ENCODE measurements around the gene EMILIN1. TPM values are rescaled to one million over a fixed set of nuclear protein-coding genes. Genes with fewer than 3 reads are reported as not detected.

The EMILIN1 gene
- total and polyA plus RNA-seq, 2 experiments from 2014 or later = 3.2 to 15.4 TPM

- Mint-ChIP-seq H3K36me3 (ENCODE audit: low read depth) (no peaks in the 10 kb centered on the region), H3K27ac (no peak overlapping the region), H3K4me1 (peaks cover 32% of the 10 kb centered on the region), H3K4me3 (no peak overlapping the region; the same call in 2 of the 3 replicates), H3K27me3 (ENCODE audit: insufficient read depth, low read depth, poor library complexity) (peaks cover 22% of the 10 kb centered on the region), H3K9me3 (no peaks in the 10 kb centered on the region; the same call in 2 of the 3 replicates)
- DNase-seq (ENCODE audit: low spot score) (no peak), ATAC-seq (no peak)
- no peaks in the 10 kb centered on the region for H3K36me3 ChIP-seq (ENCODE audit: insufficient read depth)
- TF ChIP-seq ZNF331 (CRISPR knock-in tag; IDR thresholded peaks at IDR 0.05; ENCODE audit: low read depth) = no peak
- no peak for TF ChIP-seq JUNB (IDR thresholded peaks at IDR 0.05; ENCODE audit: unreplicated experiment)
- no peak for TF ChIP-seq NANOG (IDR thresholded peaks at IDR 0.05; ENCODE audit: borderline replicate concordance)
- TF ChIP-seq EZH2 (IDR thresholded peaks at IDR 0.05; ENCODE audit: low read depth, unreplicated experiment) = no peak
- TF ChIP-seq ZNF462 (CRISPR knock-in tag; IDR thresholded peaks at IDR 0.05) = no peak
- no peak for TF ChIP-seq EZH2phosphoT487 (IDR thresholded peaks at IDR 0.05; ENCODE audit: unreplicated experiment)
- no peak for TF ChIP-seq ETS1 (IDR thresholded peaks at IDR 0.05)
- TF ChIP-seq REST (IDR thresholded peaks at IDR 0.05; ENCODE audit: unreplicated experiment) = no peak
- TF ChIP-seq STAT1 (IDR thresholded peaks at IDR 0.05; ENCODE audit: unreplicated experiment) = no peak
- no peak for TF ChIP-seq ZNF114 (CRISPR knock-in tag; IDR thresholded peaks at IDR 0.05)
- no peak for TF ChIP-seq CREB1 (CRISPR knock-in tag; IDR thresholded peaks at IDR 0.05; ENCODE audit: low read depth)
- no peak for TF ChIP-seq CTCF (conservative IDR thresholded peaks at IDR 0.05; ENCODE audit: low read depth in 2 of 2)
- no peak for TF ChIP-seq POLR2AphosphoS5 (IDR thresholded peaks at IDR 0.05; ENCODE audit: low read depth)
- H3K27ac ChIP-seq (ENCODE audit: low read depth) = no peak overlapping the region
- H2AFZ ChIP-seq = peak overlapping the region; percentile 83; the same call in 1 of the 2 replicates
- H3K4me2 ChIP-seq = peak overlapping the region; percentile 72; the same call in 1 of the 2 replicates
- no peaks in the 10 kb centered on the region for H4K20me1 ChIP-seq (replicated peaks; ENCODE audit: insufficient read depth)
- no peaks in the 10 kb centered on the region for H3K9me2 ChIP-seq (ENCODE audit: insufficient read depth)
- H3K4me1 ChIP-seq (ENCODE audit: insufficient read depth) = peaks cover 5% of the 10 kb centered on the region
- H3K4me3 ChIP-seq = no peak overlapping the region; the same call in 1 of the 2 replicates
- H3K79me2 ChIP-seq (replicated peaks; ENCODE audit: insufficient read depth) = no peaks in the 10 kb centered on the region
- H3K27me3 ChIP-seq (ENCODE audit: insufficient read depth) = peaks cover 2% of the 10 kb centered on the region; the same call in 1 of the 2 replicates
- H3F3A ChIP-seq (replicated peaks; ENCODE audit: low read depth) = no peaks in the 10 kb centered on the region
Observed at GRCh38 chr2:27079233-27080139, 1.1 kb downstream of the EMILIN1 start.

Data from GM23338 (cell line).